Small intestine (tissue), 7 donors: ENCODE results near the gene SETD6. TPM values are rescaled to one million over a fixed set of nuclear protein-coding genes. Genes with fewer than 3 reads are reported as not detected.

ENCODE experiments used
- DNase-seq, 2 donors: peaks; one replicate each; pipeline versions ENCODE4 v3.0.0 to v3.0.0-alpha.2; 2013
- FAIRE-seq: peaks from 2 replicates; lab custom pipeline; 2012; peaks lifted over from hg19 to GRCh38; lab: Jason Lieb, UNC
- H3K27ac ChIP-seq, 3 donors: one replicate each; pipeline ENCODE4 v1.5.1; 2013; ENCODE audit warnings: low read length in 2 of 3, mild to moderate bottlenecking in 2 of 3, control low read depth in 1 of 3, inconsistent platforms in 1 of 3, low read depth in 1 of 3, moderate library complexity in 1 of 3
- H3K27me3 ChIP-seq, 3 donors: one replicate each; pipeline ENCODE4 v1.6.1; 2013; ENCODE audit warnings: low read length in 3 of 3, inconsistent platforms in 1 of 3; ENCODE audit not compliant: control insufficient read depth in 3 of 3, insufficient read depth in 3 of 3
- H3K36me3 ChIP-seq, 3 donors: one replicate each; pipeline ENCODE4 v1.6.1; 2013; ENCODE audit warnings: low read length in 3 of 3, inconsistent platforms in 1 of 3, low read depth in 1 of 3, mild to moderate bottlenecking in 1 of 3, moderate library complexity in 1 of 3; ENCODE audit not compliant: control insufficient read depth in 3 of 3, insufficient read depth in 2 of 3
- H3K4me1 ChIP-seq, 3 donors: one replicate each; pipeline ENCODE4 v1.6.1; 2013; ENCODE audit warnings: low read length in 2 of 3, inconsistent platforms in 1 of 3, low read depth in 1 of 3, mild to moderate bottlenecking in 1 of 3, moderate library complexity in 1 of 3; ENCODE audit not compliant: control insufficient read depth in 3 of 3, insufficient read depth in 2 of 3
- H3K4me3 ChIP-seq, 3 donors: one replicate each; pipeline ENCODE4 v1.5.1; 2013; ENCODE audit warnings: low read length in 3 of 3, control low read depth in 1 of 3, inconsistent platforms in 1 of 3, low read depth in 1 of 3, mild to moderate bottlenecking in 1 of 3, moderate library complexity in 1 of 3
- H3K9me3 ChIP-seq, 2 donors: one replicate each; pipeline ENCODE4 v1.6.1; 2013; ENCODE audit warnings: low read depth in 1 of 2, low read length in 1 of 2; ENCODE audit not compliant: control insufficient read depth in 2 of 2, insufficient read depth in 1 of 2
- WGBS, 3 donors: extraction: QIAGEN DNeasy Blood & Tissue Kit; methylation state at CpG; one replicate each; pipeline ENCODE4 v1.1.7; 2013; 5-methylcytosine and 5-hydroxymethylcytosine counted together
- polyA plus RNA-seq, 4 donors: library from polyadenylated mRNA; stranded (reverse) in 3 of 4; unstranded in 1 of 4; fragments of 200-250 nt in 3 of 4; fragments of 120-200 nt in 1 of 4; gene quantifications; one replicate each; pipeline versions ENCODE4 v1.2.1 to v1.2.3, GENCODE V29; 2013
- donor health status: healthy with polysubstance abuse.
- donor health status: control.
- donor health status: control.
- donor health status: Bipolar disorder and iron deficiency.
- donor health status: healthy.

SETD6 gene
- polyA plus RNA-seq, 4 donors: 7.5 to 25.6 (median 7.6) TPM

DNA sequence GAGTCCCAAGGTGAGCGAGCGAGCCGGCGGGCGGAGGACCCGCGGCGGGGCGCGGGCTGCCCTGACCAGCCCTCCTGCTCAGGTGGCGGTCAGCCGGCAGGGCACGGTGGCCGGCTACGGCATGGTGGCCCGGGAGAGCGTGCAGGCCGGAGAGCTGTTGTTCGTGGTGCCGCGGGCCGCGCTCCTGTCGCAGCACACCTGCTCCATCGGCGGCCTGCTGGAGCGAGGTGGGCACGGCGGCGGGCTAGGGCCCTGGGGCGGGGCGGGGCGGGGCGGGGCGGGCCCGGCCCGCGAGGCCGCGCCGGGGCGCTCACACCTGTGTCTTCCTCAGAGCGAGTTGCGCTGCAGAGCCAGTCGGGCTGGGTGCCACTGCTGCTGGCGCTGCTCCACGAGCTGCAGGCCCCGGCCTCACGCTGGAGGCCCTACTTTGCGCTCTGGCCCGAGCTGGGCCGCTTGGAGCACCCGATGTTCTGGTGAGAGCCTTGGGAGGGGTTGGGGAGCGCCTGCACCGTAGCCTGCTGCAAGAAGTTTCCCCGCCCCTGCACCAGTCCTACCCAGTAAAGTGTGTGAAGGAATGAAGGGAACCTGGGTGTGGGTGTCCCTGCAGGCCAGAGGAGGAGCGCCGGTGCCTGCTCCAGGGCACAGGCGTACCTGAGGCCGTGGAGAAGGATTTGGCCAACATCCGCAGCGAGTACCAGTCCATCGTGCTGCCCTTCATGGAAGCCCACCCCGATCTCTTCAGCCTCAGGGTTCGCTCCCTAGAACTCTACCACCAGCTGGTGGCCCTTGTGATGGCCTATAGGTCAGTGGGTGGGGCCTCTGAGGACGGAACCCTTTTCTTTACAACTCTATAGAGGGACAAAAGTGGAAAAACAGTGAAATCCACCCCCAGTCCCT is 802 bp downstream of the SETD6 start:
- DNase-seq: peak; percentile 65 to 75
- peak overlapping the region; percentile 82 to 88 (median 82) for H3K27ac ChIP-seq
- H3K4me1 ChIP-seq: peaks cover 3 to 12% (median 3%) of the 10 kb centered on the region in 3 donors
- H3K36me3 ChIP-seq: peaks cover 9 to 42% (median 12%) of the 10 kb centered on the region in 3 donors
- 13 to 15% (median 13%) methylated on average over 39 to 66 of the region's 66 CpGs for WGBS, 3 donors
- H3K4me3 ChIP-seq: peak overlapping the region; percentile 76 to 92 (median 89)
- H3K9me3 ChIP-seq: no peaks in the 10 kb centered on the region
- FAIRE-seq: no peak
- no peaks in the 10 kb centered on the region for H3K27me3 ChIP-seq

DNA sequence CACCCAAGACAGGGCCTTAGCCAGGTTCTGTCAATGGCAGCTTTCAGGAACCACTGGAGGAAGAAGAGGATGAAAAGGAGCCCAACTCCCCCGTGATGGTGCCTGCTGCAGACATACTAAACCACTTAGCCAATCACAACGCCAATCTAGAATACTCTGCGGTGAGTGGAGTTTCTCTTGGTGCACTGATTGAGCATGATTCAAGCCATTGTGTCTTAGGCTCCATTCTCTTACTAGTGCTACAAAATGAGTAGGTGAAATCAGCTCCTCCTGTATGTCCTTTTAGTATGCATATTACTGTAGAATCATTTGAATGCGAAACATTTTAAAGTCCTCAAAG is 1.4 kb downstream of the SETD6 start:
- Histone ChIP-seq H3K27ac (peak overlapping the region in 1 of 3 donors; percentile 22), H3K9me3 (no peaks in the 10 kb centered on the region), H3K4me1 (peaks cover 3 to 12% (median 3%) of the 10 kb centered on the region in 3 donors), H3K27me3 (no peaks in the 10 kb centered on the region), H3K4me3 (no peak overlapping the region), H3K36me3 (peaks cover 9 to 42% (median 13%) of the 10 kb centered on the region in 3 donors)
- DNase-seq (no peak), FAIRE-seq (no peak)
- 79 to 87% (median 80%) methylated on average over 4 of the region's 4 CpGs for WGBS, 3 donors

DNA sequence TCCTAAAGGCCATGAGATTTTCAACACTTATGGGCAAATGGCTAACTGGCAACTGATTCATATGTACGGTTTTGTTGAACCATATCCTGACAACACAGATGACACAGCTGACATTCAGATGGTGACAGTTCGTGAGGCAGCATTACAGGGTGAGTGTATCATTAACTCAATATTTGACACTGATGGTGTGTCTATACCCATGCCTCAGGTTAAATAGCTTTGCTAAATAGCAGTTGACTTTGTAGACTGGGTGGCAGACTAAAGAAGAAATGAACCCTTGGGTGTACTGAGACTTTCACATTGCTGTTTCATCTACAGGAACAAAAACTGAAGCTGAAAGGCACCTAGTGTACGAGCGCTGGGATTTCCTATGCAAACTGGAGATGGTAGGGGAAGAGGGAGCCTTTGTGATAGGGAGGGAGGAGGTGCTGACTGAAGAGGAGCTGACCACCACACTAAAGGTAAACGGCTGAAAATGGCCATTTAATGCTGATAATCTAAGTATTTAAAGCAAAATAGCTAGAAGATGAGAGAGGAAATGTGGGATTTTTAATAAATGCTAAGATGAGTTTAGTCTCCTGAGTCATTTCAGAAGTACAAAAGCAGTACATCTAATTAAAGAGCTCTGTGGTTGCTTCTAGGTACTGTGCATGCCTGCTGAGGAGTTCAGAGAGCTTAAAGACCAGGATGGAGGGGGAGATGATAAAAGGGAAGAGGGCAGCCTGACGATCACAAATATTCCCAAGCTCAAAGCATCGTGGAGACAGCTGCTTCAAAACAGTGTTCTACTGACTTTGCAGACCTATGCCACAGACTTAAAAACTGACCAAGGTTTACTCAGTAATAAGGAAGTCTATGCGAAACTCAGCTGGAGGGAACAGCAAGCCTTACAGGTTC is 3.0 kb downstream of the SETD6 start:
- H3K27ac ChIP-seq: no peak overlapping the region
- DNase-seq (no peak), FAIRE-seq (no peak)
- peaks cover 9 to 42% (median 25%) of the 10 kb centered on the region in 3 donors for H3K36me3 ChIP-seq
- H3K9me3 ChIP-seq: no peaks in the 10 kb centered on the region
- WGBS, 3 donors: 61 to 67% (median 66%) methylated on average over 8 of the region's 8 CpGs
- H3K4me1 ChIP-seq: peaks cover 3 to 12% (median 3%) of the 10 kb centered on the region in 3 donors
- no peak overlapping the region for H3K4me3 ChIP-seq
- no peaks in the 10 kb centered on the region for H3K27me3 ChIP-seq

DNA sequence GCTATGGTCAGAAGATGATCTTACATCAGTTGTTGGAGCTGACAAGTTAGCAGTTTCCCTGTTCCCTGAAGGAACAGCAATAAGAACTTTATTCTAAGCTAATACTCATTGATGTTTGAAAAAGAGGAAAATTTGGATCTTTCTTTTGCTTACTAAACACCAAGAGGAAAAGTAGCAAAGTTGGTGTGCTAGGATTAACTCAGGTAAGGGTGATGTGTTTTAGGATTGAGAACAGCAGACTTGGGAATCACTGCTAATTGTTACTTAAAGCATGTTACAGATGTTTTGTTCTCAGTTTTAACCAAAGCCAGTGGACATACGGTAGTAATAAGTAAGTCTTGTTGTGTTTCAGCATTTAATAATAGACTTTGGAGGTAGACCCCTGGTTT is 3.7 kb downstream of the SETD6 start:
- H3K27ac ChIP-seq: no peak overlapping the region
- H3K9me3 ChIP-seq: no peaks in the 10 kb centered on the region
- H3K36me3 ChIP-seq: peaks cover 9 to 46% (median 26%) of the 10 kb centered on the region in 3 donors
- H3K27me3 ChIP-seq: no peaks in the 10 kb centered on the region
- FAIRE-seq (no peak), DNase-seq (no peak)
- no peak overlapping the region for H3K4me3 ChIP-seq
- 75 to 81% (median 78%) methylated on average over 1 of the region's 1 CpG for WGBS, 3 donors
- H3K4me1 ChIP-seq: peaks cover 3 to 12% (median 3%) of the 10 kb centered on the region in 3 donors

DNA sequence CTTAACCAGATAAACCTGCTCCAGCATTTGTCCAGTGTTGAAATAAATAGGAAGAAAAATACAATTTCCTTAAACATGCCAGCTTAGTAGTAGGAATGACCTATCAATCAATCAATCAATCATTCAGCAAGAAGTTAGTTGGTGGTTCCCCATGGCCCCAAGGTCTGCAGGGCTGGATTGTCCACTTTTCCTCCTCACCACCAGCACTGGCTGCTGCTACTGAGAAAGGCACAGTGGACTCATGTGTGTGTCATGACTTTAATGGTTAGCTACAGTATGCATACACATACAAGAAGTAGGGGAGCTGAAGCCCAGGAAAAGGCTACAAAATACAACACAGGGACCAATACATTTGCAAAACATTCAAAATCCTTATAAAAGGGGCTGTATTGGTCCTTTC is 4.4 kb downstream of the SETD6 start:
- Histone ChIP-seq H3K27ac (no peak overlapping the region), H3K4me1 (peaks cover 3 to 11% (median 3%) of the 10 kb centered on the region in 3 donors), H3K9me3 (no peaks in the 10 kb centered on the region), H3K27me3 (no peaks in the 10 kb centered on the region), H3K4me3 (no peak overlapping the region), H3K36me3 (peaks cover 14 to 47% (median 31%) of the 10 kb centered on the region in 3 donors)
- DNase-seq (no peak), FAIRE-seq (no peak)

DNA sequence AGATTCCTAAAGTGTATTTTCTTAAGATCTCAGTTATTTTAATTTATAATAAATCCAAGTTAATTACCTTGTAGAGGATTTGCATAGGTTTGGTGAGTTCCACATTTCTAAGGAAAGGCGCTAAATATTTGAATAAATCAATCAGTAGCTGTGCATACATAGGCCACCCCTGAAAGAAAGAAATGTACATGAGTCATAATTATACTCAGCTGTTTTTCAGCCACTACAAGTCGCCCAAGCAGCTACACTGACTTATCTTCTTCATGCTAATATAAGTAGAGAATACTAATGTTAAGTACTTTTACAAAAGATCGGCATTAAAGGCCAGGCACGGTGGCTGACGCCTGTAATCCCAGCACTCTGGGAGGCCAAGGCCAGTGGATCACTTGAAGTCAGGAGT is 14.9 kb downstream of the SETD6 start:
- Histone ChIP-seq H3K4me3 (no peak overlapping the region), H3K4me1 (no peaks in the 10 kb centered on the region), H3K27me3 (no peaks in the 10 kb centered on the region), H3K9me3 (no peaks in the 10 kb centered on the region), H3K27ac (no peak overlapping the region), H3K36me3 (peaks cover 18 to 46% (median 40%) of the 10 kb centered on the region in 3 donors)
- FAIRE-seq: no peak
- 88 to 93% (median 91%) methylated on average over 5 of the region's 5 CpGs for WGBS, 3 donors
- no peak for DNase-seq

DNA sequence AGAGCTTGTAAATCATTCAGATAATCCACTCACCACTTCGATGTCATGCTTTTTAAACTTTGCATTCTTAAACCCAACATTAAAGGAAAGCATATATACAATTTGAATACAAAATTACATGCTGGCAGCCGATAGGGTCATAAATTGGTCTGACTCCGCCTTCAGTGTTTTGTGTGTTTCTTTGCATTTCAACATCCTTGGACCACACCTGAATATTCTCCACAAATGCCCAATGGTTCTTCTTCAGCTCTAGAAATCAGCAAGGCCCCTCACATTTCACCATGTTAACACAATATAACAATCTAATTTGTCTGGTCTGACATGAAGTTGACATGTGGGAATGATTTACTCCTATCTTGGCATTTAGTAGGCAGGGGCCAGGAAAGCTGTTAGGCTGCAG is 17.1 kb downstream of the SETD6 start:
- 61 to 88% (median 82%) methylated on average over 3 of the region's 3 CpGs for WGBS, 3 donors
- FAIRE-seq: no peak
- DNase-seq: no peak
- Histone ChIP-seq H3K4me3 (no peak overlapping the region), H3K9me3 (no peaks in the 10 kb centered on the region), H3K4me1 (no peaks in the 10 kb centered on the region), H3K36me3 (peaks cover 24 to 49% (median 34%) of the 10 kb centered on the region in 3 donors), H3K27me3 (no peaks in the 10 kb centered on the region), H3K27ac (no peak overlapping the region)

DNA sequence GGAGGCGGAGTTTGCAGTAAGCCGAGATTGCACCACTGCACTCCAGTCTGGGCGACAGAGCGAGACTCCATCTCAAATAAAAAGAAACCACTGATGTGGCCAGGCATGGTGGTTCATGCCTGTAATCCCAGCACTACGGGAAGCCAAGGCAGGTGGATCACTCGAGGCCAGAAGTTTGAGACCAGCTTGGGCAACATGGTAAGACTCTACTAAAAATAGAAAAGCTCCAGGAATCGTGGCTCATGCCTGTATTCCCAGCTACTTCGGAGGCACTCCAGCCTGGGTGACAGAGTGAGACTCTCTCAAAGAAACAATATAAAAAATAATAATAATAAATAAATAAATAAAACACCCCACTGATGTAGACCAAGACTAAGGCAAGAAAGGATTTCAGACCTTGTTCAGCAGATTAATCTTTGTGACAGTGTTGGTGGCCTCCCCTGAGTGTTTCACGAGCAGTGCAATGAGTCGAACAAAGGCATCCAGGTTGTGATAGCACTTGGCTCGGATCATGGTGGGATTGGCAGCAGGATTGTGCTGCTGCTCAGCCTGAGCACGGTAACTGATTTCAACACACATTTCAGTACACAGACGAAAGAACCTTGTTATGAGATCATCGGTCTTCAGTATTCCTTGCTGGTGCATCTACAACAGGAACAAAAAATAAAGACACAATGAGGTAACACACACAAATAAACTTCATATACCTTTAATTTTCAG is 18.6 kb downstream of the SETD6 start:
- no peak for FAIRE-seq

More for the DNA sequence above, 18.6 kb downstream of the SETD6 start:
- H3K27me3 ChIP-seq: no peaks in the 10 kb centered on the region
- no peaks in the 10 kb centered on the region for H3K4me1 ChIP-seq
- 95 to 96% (median 95%) methylated on average over 14 of the region's 14 CpGs for WGBS, 3 donors
- no peak for DNase-seq
- H3K36me3 ChIP-seq: peaks cover 26 to 52% (median 33%) of the 10 kb centered on the region in 3 donors
- no peak overlapping the region for H3K4me3 ChIP-seq
- no peak overlapping the region for H3K27ac ChIP-seq
- no peaks in the 10 kb centered on the region for H3K9me3 ChIP-seq
